H9 (cell line): Measurements from ENCODE around the gene PRSS2. TPM values are rescaled to one million over a fixed set of nuclear protein-coding genes. Genes with fewer than 3 reads are reported as not detected.

Experiments used
- DNase-seq: peaks from one replicate; pipeline ENCODE4 v3.0.0-alpha.2; 2017
- H2AFZ ChIP-seq: one replicate; pipeline ENCODE4 v1.6.1; 2013; ENCODE audit warnings: mild to moderate bottlenecking, low read length, control low read depth, moderate library complexity
- H2AK5ac ChIP-seq: 2 replicates; pipeline ENCODE4 v1.6.1; 2013; ENCODE audit warnings: low read length, control low read depth, mixed read lengths; ENCODE audit not compliant: insufficient read length
- H2BK120ac ChIP-seq: one replicate; pipeline ENCODE4 v1.6.1; 2013; ENCODE audit warnings: low read depth, mild to moderate bottlenecking, low read length, control low read depth, inconsistent platforms; ENCODE audit not compliant: poor library complexity, severe bottlenecking
- H2BK12ac ChIP-seq: 2 replicates; pipeline ENCODE4 v1.6.1; 2013; ENCODE audit warnings: low read length, control low read depth, mixed read lengths, low read depth; ENCODE audit not compliant: insufficient read length
- H2BK15ac ChIP-seq: 2 replicates; pipeline ENCODE4 v1.6.1; 2013; ENCODE audit warnings: low read depth, low read length, control low read depth
- H2BK20ac ChIP-seq: one replicate; pipeline ENCODE4 v1.6.1; 2013; ENCODE audit warnings: low read depth, mild to moderate bottlenecking, low read length, control low read depth, inconsistent platforms; ENCODE audit not compliant: poor library complexity, severe bottlenecking
- H2BK5ac ChIP-seq: 2 replicates; pipeline ENCODE4 v1.6.1; 2013; ENCODE audit warnings: low read length, control low read depth, mixed read lengths; ENCODE audit not compliant: insufficient read length
- H3K14ac ChIP-seq: 2 replicates; pipeline ENCODE4 v1.6.1; 2013; ENCODE audit warnings: low read length, control low read depth; ENCODE audit not compliant: insufficient read depth
- H3K18ac ChIP-seq: 2 replicates; pipeline ENCODE4 v1.6.1; 2013; ENCODE audit warnings: low read depth, mild to moderate bottlenecking, mixed read lengths, low read length, control low read depth; ENCODE audit not compliant: insufficient read length
- H3K23ac ChIP-seq: 2 replicates; pipeline ENCODE4 v1.6.1; 2013; ENCODE audit warnings: low read length, control low read depth, mixed read lengths, low read depth; ENCODE audit not compliant: insufficient read length
- H3K23me2 ChIP-seq: 2 replicates; pipeline ENCODE4 v1.6.1; 2013; ENCODE audit warnings: low read depth, mild to moderate bottlenecking, mixed read lengths, low read length, control low read depth; ENCODE audit not compliant: insufficient read length, poor library complexity, severe bottlenecking
- H3K27ac ChIP-seq: 2 replicates; pipeline ENCODE4 v1.5.1; 2013; ENCODE audit warnings: low read length, control low read depth, mixed read lengths, low read depth; ENCODE audit not compliant: insufficient read length
- H3K27me3 ChIP-seq: 2 replicates; pipeline ENCODE4 v1.6.1; 2013; ENCODE audit warnings: low read length, control low read depth, inconsistent platforms; ENCODE audit not compliant: insufficient read depth
- H3K4ac ChIP-seq: 2 replicates; pipeline ENCODE4 v1.6.1; 2013; ENCODE audit warnings: low read depth, mild to moderate bottlenecking, control low read depth, inconsistent platforms, low read length, moderate library complexity
- H3K4me1 ChIP-seq: 2 replicates; pipeline ENCODE4 v1.6.1; 2013; ENCODE audit warnings: low read length, control low read depth, inconsistent platforms; ENCODE audit not compliant: insufficient read depth
- H3K4me2 ChIP-seq: 2 replicates; pipeline ENCODE4 v1.6.1; 2013; ENCODE audit warnings: low read length, control low read depth, mixed read lengths; ENCODE audit not compliant: insufficient read length, insufficient read depth
- H3K56ac ChIP-seq: 2 replicates; pipeline ENCODE4 v1.6.1; 2013; ENCODE audit warnings: low read depth, mild to moderate bottlenecking, mixed read lengths, low read length, control low read depth; ENCODE audit not compliant: insufficient read length
- H3K79me1 ChIP-seq: 2 replicates; pipeline ENCODE4 v1.6.1; 2013; ENCODE audit warnings: low read depth, mild to moderate bottlenecking, moderate library complexity, low read length, control low read depth, inconsistent platforms; ENCODE audit not compliant: insufficient read depth, poor library complexity, severe bottlenecking
- H3K79me2 ChIP-seq: 2 replicates; pipeline ENCODE4 v1.6.1; 2013; ENCODE audit warnings: low read length, control low read depth, inconsistent platforms; ENCODE audit not compliant: insufficient read depth
- H3K9ac ChIP-seq: 2 replicates; pipeline ENCODE4 v1.6.1; 2013; ENCODE audit warnings: low read length, control low read depth, mixed read lengths; ENCODE audit not compliant: insufficient read length; ENCODE audit errors: extremely low read depth
- H3K9me3 ChIP-seq: one replicate; pipeline ENCODE4 v1.6.1; 2013; ENCODE audit warnings: low read depth, low read length, inconsistent platforms; ENCODE audit not compliant: control insufficient read depth
- H3T11ph ChIP-seq: one replicate; pipeline ENCODE4 v1.6.1; 2013; ENCODE audit warnings: mild to moderate bottlenecking, low read length, control low read depth, inconsistent platforms
- H4K20me1 ChIP-seq: one replicate; pipeline ENCODE4 v1.6.1; 2013; ENCODE audit not compliant: control insufficient read depth, insufficient read length, insufficient read depth
- H4K5ac ChIP-seq: 2 replicates; pipeline ENCODE4 v1.6.1; 2013; ENCODE audit warnings: low read depth, mild to moderate bottlenecking, mixed read lengths, low read length, control low read depth; ENCODE audit not compliant: insufficient read length
- H4K8ac ChIP-seq: replicated peaks from 2 replicates; pipeline ENCODE4 v1.6.1; 2013; ENCODE audit warnings: low read length, control low read depth, mixed read lengths, low read depth; ENCODE audit not compliant: insufficient read length
- H4K91ac ChIP-seq: 2 replicates; pipeline ENCODE4 v1.6.1; 2013; ENCODE audit warnings: low read depth, mild to moderate bottlenecking, moderate library complexity, mixed read lengths, low read length, control low read depth; ENCODE audit not compliant: insufficient read length
- H3K27ac Mint-ChIP-seq, 3 experiments: 2 replicates in 2 of 3; 3 replicates in 1 of 3; pipeline ENCODE4 v1.8.0; 2020 to 2021; ENCODE audit warnings: mixed read lengths in 3 of 3, mild to moderate bottlenecking in 1 of 3, moderate library complexity in 1 of 3
- H3K27me3 Mint-ChIP-seq: 2 replicates; pipeline ENCODE4 v1.8.0; 2021; ENCODE audit warnings: low read depth, mild to moderate bottlenecking, moderate library complexity, mixed read lengths
- H3K36me3 Mint-ChIP-seq, 3 experiments: 2 replicates in 2 of 3; 3 replicates in 1 of 3; pipeline ENCODE4 v1.8.0; 2020 to 2021; ENCODE audit warnings: low read depth in 3 of 3, mixed read lengths in 3 of 3; ENCODE audit not compliant: insufficient read depth in 1 of 3
- H3K4me1 Mint-ChIP-seq, 2 experiments: 2 replicates each; pipeline ENCODE4 v1.8.0; 2020; ENCODE audit warnings: mixed read lengths in 2 of 2
- H3K4me3 Mint-ChIP-seq, 2 experiments: 2 replicates in 1 of 2; 3 replicates in 1 of 2; pipeline ENCODE4 v1.8.0; 2020 to 2021; ENCODE audit warnings: mild to moderate bottlenecking in 2 of 2, mixed read lengths in 2 of 2, moderate library complexity in 1 of 2
- H3K9me3 Mint-ChIP-seq, 2 experiments: 2 replicates in 1 of 2; 3 replicates in 1 of 2; pipeline ENCODE4 v1.8.0; 2020; ENCODE audit warnings: mild to moderate bottlenecking in 2 of 2, mixed read lengths in 2 of 2, moderate library complexity in 1 of 2
- WGBS: extraction: QIAGEN DNeasy Blood & Tissue Kit; methylation state at CpG from one replicate; pipeline ENCODE4 v1.1.7; 2013; ENCODE audit warnings: missing lambda C conversion rate, low lambda C conversion rate, mixed read lengths; ENCODE audit not compliant: insufficient read length; ENCODE audit errors: extremely low coverage; 5-methylcytosine and 5-hydroxymethylcytosine counted together
- total RNA-seq: library from RNA; stranded (reverse); gene quantifications from 2 replicates; pipeline ENCODE4 v1.2.1, GENCODE V29; 2021
- TF ChIP-seq, protein P1 (sequence below): fragments of 200-600 bp; sonication (generic); conservative IDR thresholded peaks from 3 replicates; pipeline ENCODE4 v1.8.0; 2021; ENCODE audit warnings: antibody characterized with exemption, mild to moderate bottlenecking

The PRSS2 gene
- total RNA-seq, 1 experiment from 2014 or later = not detected

DNA sequence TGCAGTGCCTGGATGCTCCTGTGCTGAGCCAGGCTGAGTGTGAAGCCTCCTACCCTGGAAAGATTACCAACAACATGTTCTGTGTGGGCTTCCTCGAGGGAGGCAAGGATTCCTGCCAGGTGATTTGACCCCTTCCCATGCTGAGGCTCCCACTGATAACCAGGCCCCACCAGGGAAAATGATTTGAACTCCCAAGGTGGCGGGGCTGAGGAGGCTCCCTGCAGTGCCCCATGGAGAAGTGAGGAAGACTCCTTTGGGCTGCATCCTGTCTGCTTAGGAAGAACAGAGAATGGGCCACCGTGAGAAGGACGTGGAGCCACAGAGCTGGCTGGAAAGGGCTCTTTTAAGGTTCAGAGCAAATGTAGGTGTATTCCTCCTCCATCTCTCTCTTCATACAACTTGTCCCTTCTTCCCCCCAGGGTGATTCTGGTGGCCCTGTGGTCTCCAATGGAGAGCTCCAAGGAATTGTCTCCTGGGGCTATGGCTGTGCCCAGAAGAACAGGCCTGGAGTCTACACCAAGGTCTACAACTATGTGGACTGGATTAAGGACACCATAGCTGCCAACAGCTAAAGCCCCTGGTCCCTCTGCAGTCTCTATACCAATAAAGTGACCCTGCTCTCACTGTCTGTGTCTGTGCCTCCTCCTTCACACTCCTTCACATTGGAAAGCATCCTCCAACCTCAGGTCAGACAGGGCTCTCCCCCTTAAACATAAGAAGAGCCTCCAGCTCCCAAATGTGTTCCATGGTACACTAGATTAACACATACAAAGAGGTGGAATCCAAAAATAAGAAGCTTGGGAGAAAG is 3.4 kb downstream of the PRSS2 start:
- Mint-ChIP-seq H3K27me3 (peaks cover 12% of the 10 kb centered on the region), H3K4me3 (no peak overlapping the region), H3K4me1 (peaks cover 3 to 5% of the 10 kb centered on the region in 2 experiments; a peak in 3 of 4 replicates), H3K36me3 (no peaks in the 10 kb centered on the region), H3K9me3 (no peaks in the 10 kb centered on the region), H3K27ac (no peak overlapping the region; a peak in 2 of 7 replicates)
- no peaks in the 10 kb centered on the region for H3K79me1 ChIP-seq
- no peak overlapping the region for H4K91ac ChIP-seq
- H3K23ac ChIP-seq = no peak overlapping the region
- H3K14ac ChIP-seq = no peak overlapping the region
- H4K5ac ChIP-seq = no peak overlapping the region
- no peaks in the 10 kb centered on the region for H3K79me2 ChIP-seq
- H2AFZ ChIP-seq = no peak overlapping the region
- no peak overlapping the region for H4K8ac ChIP-seq
- no peak overlapping the region for H2BK120ac ChIP-seq
- WGBS = no CpG with 5 or more reads among the region's 4 CpGs
- no peak overlapping the region for H3K4me2 ChIP-seq
- no peak overlapping the region for H3K56ac ChIP-seq
- H2BK5ac ChIP-seq = no peak overlapping the region
- no peak overlapping the region for H2AK5ac ChIP-seq
- H2BK15ac ChIP-seq = no peak overlapping the region
- TF ChIP-seq, protein P1, sequence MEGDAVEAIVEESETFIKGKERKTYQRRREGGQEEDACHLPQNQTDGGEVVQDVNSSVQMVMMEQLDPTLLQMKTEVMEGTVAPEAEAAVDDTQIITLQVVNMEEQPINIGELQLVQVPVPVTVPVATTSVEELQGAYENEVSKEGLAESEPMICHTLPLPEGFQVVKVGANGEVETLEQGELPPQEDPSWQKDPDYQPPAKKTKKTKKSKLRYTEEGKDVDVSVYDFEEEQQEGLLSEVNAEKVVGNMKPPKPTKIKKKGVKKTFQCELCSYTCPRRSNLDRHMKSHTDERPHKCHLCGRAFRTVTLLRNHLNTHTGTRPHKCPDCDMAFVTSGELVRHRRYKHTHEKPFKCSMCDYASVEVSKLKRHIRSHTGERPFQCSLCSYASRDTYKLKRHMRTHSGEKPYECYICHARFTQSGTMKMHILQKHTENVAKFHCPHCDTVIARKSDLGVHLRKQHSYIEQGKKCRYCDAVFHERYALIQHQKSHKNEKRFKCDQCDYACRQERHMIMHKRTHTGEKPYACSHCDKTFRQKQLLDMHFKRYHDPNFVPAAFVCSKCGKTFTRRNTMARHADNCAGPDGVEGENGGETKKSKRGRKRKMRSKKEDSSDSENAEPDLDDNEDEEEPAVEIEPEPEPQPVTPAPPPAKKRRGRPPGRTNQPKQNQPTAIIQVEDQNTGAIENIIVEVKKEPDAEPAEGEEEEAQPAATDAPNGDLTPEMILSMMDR = no peak
- no peak overlapping the region for H2BK20ac ChIP-seq
- no peak overlapping the region for H3T11ph ChIP-seq
- H3K27ac ChIP-seq = no peak overlapping the region
- no peaks in the 10 kb centered on the region for H3K4me1 ChIP-seq
- no peak overlapping the region for H2BK12ac ChIP-seq
- no peaks in the 10 kb centered on the region for H3K9me3 ChIP-seq
- DNase-seq = no peak
- no peaks in the 10 kb centered on the region for H4K20me1 ChIP-seq
- no peak overlapping the region for H3K18ac ChIP-seq
- no peaks in the 10 kb centered on the region for H3K23me2 ChIP-seq
- H3K27me3 ChIP-seq = no peaks in the 10 kb centered on the region
- no peak overlapping the region for H3K9ac ChIP-seq
- H3K4ac ChIP-seq = no peak overlapping the region
